ENCODE measurements around the gene SPTBN4.

DNA sequence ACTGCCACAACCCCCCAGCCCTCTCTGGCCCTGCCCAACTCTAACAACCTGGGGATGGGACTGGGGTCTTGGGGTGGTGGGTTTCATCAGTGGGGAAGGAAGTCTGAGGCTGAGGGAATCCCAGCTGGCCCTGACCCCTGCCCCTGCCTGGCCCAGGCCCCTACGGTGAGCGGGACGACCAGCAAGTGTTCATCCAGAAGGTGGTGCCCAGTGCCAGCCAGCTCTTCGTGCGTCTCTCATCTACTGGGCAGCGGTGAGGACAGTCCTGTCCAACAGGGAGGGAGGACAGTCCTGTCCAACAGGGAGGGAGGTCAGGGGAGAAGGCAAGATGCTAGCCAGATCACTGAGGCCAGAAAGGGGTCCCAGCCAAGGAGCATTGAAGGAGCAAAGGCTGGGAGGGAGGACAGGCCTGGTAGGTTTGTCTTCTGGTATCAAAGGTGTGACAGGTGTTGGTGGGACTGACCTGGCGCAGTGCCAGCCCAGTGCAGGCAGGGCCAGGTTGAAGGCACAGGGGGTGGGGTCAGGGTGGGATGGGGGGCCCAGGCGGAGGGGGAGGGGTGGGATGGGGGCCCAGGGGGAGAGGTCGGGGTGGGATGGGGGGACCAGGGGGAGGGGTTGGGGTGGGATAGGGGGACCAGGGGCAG lies 122.2 kb downstream of the SPTBN4 start:
- TF ChIP-seq CTCF (IDR thresholded peaks at IDR 0.05) (no peak), POLR2A (IDR thresholded peaks at IDR 0.05) (no peak), POLR2AphosphoS5 (IDR thresholded peaks at IDR 0.05) (no peak)
